ENCODE results near the gene MACF1. TPM values are rescaled to one million over a fixed set of nuclear protein-coding genes. Genes with fewer than 3 reads are reported as not detected.

Gene MACF1
- total RNA-seq, 1 experiment from 2014 or later: 103 TPM

DNA sequence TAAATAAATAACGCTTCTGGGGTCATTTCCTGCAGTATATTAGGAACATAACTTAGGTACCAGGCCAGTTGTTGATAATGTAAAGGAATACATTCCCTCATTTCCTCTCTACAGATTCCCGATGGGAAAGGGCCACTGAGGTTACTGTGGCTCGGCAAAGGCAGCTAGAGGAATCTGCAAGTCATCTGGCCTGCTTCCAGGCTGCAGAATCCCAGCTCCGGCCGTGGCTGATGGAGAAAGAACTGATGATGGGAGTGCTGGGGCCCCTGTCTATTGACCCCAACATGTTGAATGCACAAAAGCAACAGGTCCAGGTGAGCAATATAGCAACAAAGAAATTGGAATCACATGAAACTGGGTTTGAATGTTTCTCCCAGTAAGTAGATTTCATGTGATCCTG, 177.3 kb downstream of the MACF1 start:
- POLR2A ChIA-PET (ENCODE audit: unreplicated experiment): no interaction called here
- intact Hi-C loops (cut with micrococcal nuclease): no loop called here
- Histone ChIP-seq H4K20me1 (ENCODE audit: low read length) (no peaks in the 10 kb centered on the region), H3K4me1 (ENCODE audit: insufficient read depth, low read length) (peaks cover 7% of the 10 kb centered on the region), H3K27ac (ENCODE audit: low read length) (no peak overlapping the region), H3K9me2 (replicated peaks; ENCODE audit: low read length) (no peaks in the 10 kb centered on the region), H3K9ac (ENCODE audit: low read length) (no peak overlapping the region), H3F3A (ENCODE audit: low read length, unreplicated experiment) (no peaks in the 10 kb centered on the region), H3K4me3 (ENCODE audit: low read length) (no peak overlapping the region), H3K79me2 (ENCODE audit: low read length) (no peaks in the 10 kb centered on the region), H3K9me3 (ENCODE audit: low read length) (no peaks in the 10 kb centered on the region), H3K4me2 (ENCODE audit: low read length) (no peak overlapping the region), H3K36me3 (ENCODE audit: low read depth, low read length) (peaks cover 31% of the 10 kb centered on the region), H3K27me3 (ENCODE audit: low read length) (no peaks in the 10 kb centered on the region), H2AFZ (ENCODE audit: low read length) (no peak overlapping the region)
- CTCF ChIA-PET: no interaction called here
- no TSS peak for BruUV-seq (replicated peaks)
- TF ChIP-seq EZH2 (IDR thresholded peaks at IDR 0.05; ENCODE audit: low read length, unreplicated experiment) (no peak), EZH2phosphoT487 (IDR thresholded peaks at IDR 0.05; ENCODE audit: borderline replicate concordance, low read length) (no peak)
- TF ChIP-seq, protein P1, sequence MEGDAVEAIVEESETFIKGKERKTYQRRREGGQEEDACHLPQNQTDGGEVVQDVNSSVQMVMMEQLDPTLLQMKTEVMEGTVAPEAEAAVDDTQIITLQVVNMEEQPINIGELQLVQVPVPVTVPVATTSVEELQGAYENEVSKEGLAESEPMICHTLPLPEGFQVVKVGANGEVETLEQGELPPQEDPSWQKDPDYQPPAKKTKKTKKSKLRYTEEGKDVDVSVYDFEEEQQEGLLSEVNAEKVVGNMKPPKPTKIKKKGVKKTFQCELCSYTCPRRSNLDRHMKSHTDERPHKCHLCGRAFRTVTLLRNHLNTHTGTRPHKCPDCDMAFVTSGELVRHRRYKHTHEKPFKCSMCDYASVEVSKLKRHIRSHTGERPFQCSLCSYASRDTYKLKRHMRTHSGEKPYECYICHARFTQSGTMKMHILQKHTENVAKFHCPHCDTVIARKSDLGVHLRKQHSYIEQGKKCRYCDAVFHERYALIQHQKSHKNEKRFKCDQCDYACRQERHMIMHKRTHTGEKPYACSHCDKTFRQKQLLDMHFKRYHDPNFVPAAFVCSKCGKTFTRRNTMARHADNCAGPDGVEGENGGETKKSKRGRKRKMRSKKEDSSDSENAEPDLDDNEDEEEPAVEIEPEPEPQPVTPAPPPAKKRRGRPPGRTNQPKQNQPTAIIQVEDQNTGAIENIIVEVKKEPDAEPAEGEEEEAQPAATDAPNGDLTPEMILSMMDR (conservative IDR thresholded peaks at IDR 0.05; ENCODE audit: low read depth, low read length): no peak
- DNase-seq: no peak
- no peak for ATAC-seq

DNA sequence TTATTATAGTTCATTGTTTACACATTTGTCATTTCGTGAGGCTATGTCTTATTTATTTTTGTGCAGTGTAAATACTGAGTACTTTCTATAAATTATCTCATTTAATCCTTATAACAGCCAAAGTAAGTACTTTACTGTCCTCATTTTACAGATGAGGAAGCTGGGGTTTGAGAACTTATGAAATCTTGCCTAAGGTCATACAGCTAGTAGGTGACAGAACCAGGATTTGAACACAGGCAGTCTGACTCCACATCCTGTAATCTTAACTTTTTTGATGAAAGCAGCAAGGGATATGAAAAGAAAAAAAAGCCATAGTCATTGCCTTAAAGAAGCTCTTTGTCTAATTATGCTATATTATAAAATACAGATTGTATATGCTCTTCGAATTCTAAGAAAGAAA, 179.8 kb downstream of the MACF1 start:
- ChIA-PET POLR2A (ENCODE audit: unreplicated experiment) (no interaction called here), CTCF (interaction anchor here (0.5 to 1.0 kb wide), 2 partner anchors 27 to 192 kb away, joined by 3 read pairs; no protein-coding TSS in a partner anchor)
- Histone ChIP-seq H4K20me1 (ENCODE audit: low read length) (no peaks in the 10 kb centered on the region), H3K9ac (ENCODE audit: low read length) (no peak overlapping the region), H3K27me3 (ENCODE audit: low read length) (no peaks in the 10 kb centered on the region), H3K27ac (ENCODE audit: low read length) (peak overlapping the region; percentile 35), H3K4me2 (ENCODE audit: low read length) (no peak overlapping the region), H2AFZ (ENCODE audit: low read length) (no peak overlapping the region), H3K9me3 (ENCODE audit: low read length) (no peaks in the 10 kb centered on the region), H3K4me3 (ENCODE audit: low read length) (no peak overlapping the region), H3K9me2 (replicated peaks; ENCODE audit: low read length) (no peaks in the 10 kb centered on the region), H3K36me3 (ENCODE audit: low read depth, low read length) (peaks cover 31% of the 10 kb centered on the region), H3F3A (ENCODE audit: low read length, unreplicated experiment) (no peaks in the 10 kb centered on the region), H3K4me1 (ENCODE audit: insufficient read depth, low read length) (peaks cover 20% of the 10 kb centered on the region), H3K79me2 (ENCODE audit: low read length) (no peaks in the 10 kb centered on the region)
- TF ChIP-seq EZH2 (IDR thresholded peaks at IDR 0.05; ENCODE audit: low read length, unreplicated experiment): no peak
- TF ChIP-seq, protein P1 (conservative IDR thresholded peaks at IDR 0.05; ENCODE audit: low read depth, low read length): no peak
- no peak for DNase-seq
- BruUV-seq (replicated peaks): no TSS peak
- intact Hi-C loops (cut with micrococcal nuclease): no loop called here
- peak; percentile 39 for ATAC-seq

DNA sequence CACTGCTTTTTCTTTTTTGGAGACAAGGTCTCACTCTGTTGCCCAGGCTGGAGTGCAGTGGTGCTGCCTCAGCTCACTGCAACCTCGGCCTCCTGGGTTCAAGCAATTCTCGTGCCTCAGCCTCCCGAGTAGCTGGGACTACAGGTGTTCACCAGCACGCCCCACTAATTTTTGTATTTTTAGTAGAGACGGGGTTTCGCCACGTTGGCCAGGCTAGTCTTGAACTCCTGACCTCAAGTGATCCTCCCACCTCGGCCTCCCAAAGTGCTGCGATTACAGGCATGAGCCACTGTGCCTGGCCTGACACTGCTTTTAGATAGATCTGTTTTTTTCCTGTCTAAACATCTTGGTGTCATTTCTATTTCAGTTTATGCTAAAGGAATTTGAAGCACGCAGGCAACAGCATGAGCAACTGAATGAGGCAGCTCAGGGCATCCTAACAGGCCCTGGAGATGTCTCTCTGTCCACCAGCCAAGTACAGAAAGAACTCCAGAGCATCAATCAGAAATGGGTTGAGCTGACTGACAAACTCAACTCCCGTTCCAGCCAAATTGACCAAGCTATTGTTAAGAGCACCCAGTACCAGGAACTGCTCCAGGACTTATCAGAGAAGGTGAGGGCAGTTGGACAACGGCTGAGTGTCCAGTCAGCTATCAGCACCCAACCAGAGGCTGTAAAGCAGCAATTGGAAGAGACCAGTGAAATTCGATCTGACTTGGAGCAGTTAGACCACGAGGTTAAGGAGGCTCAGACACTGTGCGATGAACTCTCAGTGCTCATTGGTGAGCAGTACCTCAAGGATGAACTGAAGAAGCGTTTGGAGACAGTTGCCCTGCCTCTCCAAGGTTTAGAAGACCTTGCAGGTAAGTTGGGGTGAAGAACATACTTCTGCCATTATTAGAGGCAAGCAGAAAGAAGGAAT, 180.8 kb downstream of the MACF1 start:
- H3K4me3 ChIP-seq (ENCODE audit: low read length): no peak overlapping the region
- H2AFZ ChIP-seq (ENCODE audit: low read length): no peak overlapping the region
- H3K4me1 ChIP-seq (ENCODE audit: insufficient read depth, low read length): peaks cover 20% of the 10 kb centered on the region
- peaks cover 23% of the 10 kb centered on the region for H3K36me3 ChIP-seq (ENCODE audit: low read depth, low read length)
- H3K27ac ChIP-seq (ENCODE audit: low read length): no peak overlapping the region
- no peak overlapping the region for H3K9ac ChIP-seq (ENCODE audit: low read length)
- 0 out of 2 replicates have a peak, but pooled peaks cover 3% of the 10 kb centered on the region for H3K79me2 ChIP-seq (ENCODE audit: low read length)
- H4K20me1 ChIP-seq (ENCODE audit: low read length): no peaks in the 10 kb centered on the region
- POLR2A ChIA-PET (ENCODE audit: unreplicated experiment): no interaction called here
- BruUV-seq (replicated peaks): no TSS peak
- TF ChIP-seq EZH2 (IDR thresholded peaks at IDR 0.05; ENCODE audit: low read length, unreplicated experiment) (no peak), EZH2phosphoT487 (IDR thresholded peaks at IDR 0.05; ENCODE audit: borderline replicate concordance, low read length) (no peak)
- TF ChIP-seq, protein P1 (conservative IDR thresholded peaks at IDR 0.05; ENCODE audit: low read depth, low read length): no peak
- H3K27me3 ChIP-seq (ENCODE audit: low read length): no peaks in the 10 kb centered on the region
- H3F3A ChIP-seq (ENCODE audit: low read length, unreplicated experiment): no peaks in the 10 kb centered on the region
- H3K4me2 ChIP-seq (ENCODE audit: low read length): no peak overlapping the region
- ATAC-seq (no peak), DNase-seq (no peak)
- H3K9me2 ChIP-seq (replicated peaks; ENCODE audit: low read length): no peaks in the 10 kb centered on the region
- CTCF ChIA-PET: no interaction called here
- H3K9me3 ChIP-seq (ENCODE audit: low read length): no peaks in the 10 kb centered on the region
- intact Hi-C loops (cut with micrococcal nuclease): no loop called here

Data from PC-3 (cell line).